OCI-LY1 (cell line): ENCODE results near the gene CPNE8.

Experiments used
- EZH2 ChIP-seq: fragments of 200-600 bp; sonication (generic), shearing (Covaris generic); IDR thresholded peaks from 2 replicates; pipeline ENCODE4 v1.8.0; 2017; ENCODE audit warnings: borderline replicate concordance, mixed run types, mild to moderate bottlenecking, antibody characterized with exemption, low read length, moderate library complexity, mixed read lengths
- TF ChIP-seq, protein P1 (sequence below): fragments of 200-600 bp; sonication (generic), shearing (Covaris generic); IDR thresholded peaks from 2 replicates; pipeline ENCODE4 v1.5.1; 2017; ENCODE audit warnings: mild to moderate bottlenecking, antibody characterized with exemption, low read length, moderate library complexity, mixed read lengths

GRCh38 chr12:38904537-38905479 is 583 bp downstream of the CPNE8 start:
- TF ChIP-seq EZH2: no peak
- TF ChIP-seq, protein P1, sequence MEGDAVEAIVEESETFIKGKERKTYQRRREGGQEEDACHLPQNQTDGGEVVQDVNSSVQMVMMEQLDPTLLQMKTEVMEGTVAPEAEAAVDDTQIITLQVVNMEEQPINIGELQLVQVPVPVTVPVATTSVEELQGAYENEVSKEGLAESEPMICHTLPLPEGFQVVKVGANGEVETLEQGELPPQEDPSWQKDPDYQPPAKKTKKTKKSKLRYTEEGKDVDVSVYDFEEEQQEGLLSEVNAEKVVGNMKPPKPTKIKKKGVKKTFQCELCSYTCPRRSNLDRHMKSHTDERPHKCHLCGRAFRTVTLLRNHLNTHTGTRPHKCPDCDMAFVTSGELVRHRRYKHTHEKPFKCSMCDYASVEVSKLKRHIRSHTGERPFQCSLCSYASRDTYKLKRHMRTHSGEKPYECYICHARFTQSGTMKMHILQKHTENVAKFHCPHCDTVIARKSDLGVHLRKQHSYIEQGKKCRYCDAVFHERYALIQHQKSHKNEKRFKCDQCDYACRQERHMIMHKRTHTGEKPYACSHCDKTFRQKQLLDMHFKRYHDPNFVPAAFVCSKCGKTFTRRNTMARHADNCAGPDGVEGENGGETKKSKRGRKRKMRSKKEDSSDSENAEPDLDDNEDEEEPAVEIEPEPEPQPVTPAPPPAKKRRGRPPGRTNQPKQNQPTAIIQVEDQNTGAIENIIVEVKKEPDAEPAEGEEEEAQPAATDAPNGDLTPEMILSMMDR: no peak
